GM23338 (cell line): ENCODE data around the gene ANKS1B. TPM values are rescaled to one million over a fixed set of nuclear protein-coding genes. Genes with fewer than 3 reads are reported as not detected.

Source experiments
- ATAC-seq: fragments of 200-7000 bp; cut with Tn5 transposase; 3 replicates; pipeline ENCODE4 v1.9.1; 2020
- DNase-seq: peaks from one replicate; pipeline ENCODE4 v3.0.0-alpha.2; 2015; ENCODE audit warnings: low spot score
- H2AFZ ChIP-seq: fragments of 200-600 bp; sonication (generic); 2 replicates; pipeline ENCODE4 v1.8.0; 2016; ENCODE audit warnings: antibody characterized with exemption, mild to moderate bottlenecking, moderate library complexity
- H3F3A ChIP-seq: fragments of 200-600 bp; sonication (generic); replicated peaks from 2 replicates; pipeline ENCODE4 v1.8.0; 2017; ENCODE audit warnings: antibody characterized with exemption, mixed run types, low read depth
- H3K27ac ChIP-seq: fragments of 200-600 bp; sonication (generic); 2 replicates; pipeline ENCODE4 v1.6.1; 2016; ENCODE audit warnings: low read depth
- H3K27me3 ChIP-seq: fragments of 200-600 bp; sonication (generic); 2 replicates; pipeline ENCODE4 v1.8.0; 2016; ENCODE audit warnings: mild to moderate bottlenecking, mixed run types, moderate library complexity; ENCODE audit not compliant: insufficient read depth
- H3K36me3 ChIP-seq: fragments of 200-600 bp; sonication (generic); 2 replicates; pipeline ENCODE4 v1.8.0; 2016; ENCODE audit warnings: mild to moderate bottlenecking; ENCODE audit not compliant: insufficient read depth
- H3K4me1 ChIP-seq: fragments of 200-600 bp; sonication (generic); 2 replicates; pipeline ENCODE4 v1.8.0; 2016; ENCODE audit warnings: mild to moderate bottlenecking, moderate library complexity; ENCODE audit not compliant: insufficient read depth
- H3K4me2 ChIP-seq: fragments of 200-600 bp; sonication (generic); 2 replicates; pipeline ENCODE4 v1.7.1; 2017; ENCODE audit warnings: mixed run types
- H3K4me3 ChIP-seq: fragments of 200-600 bp; sonication (generic); 2 replicates; pipeline ENCODE4 v1.6.1; 2016; ENCODE audit warnings: mixed run types
- H3K79me2 ChIP-seq: fragments of 200-600 bp; sonication (generic); replicated peaks from 2 replicates; pipeline ENCODE4 v1.8.0; 2017; ENCODE audit warnings: mild to moderate bottlenecking; ENCODE audit not compliant: insufficient read depth
- H3K9me2 ChIP-seq: fragments of 200-600 bp; sonication (generic); 2 replicates; pipeline ENCODE4 v1.8.0; 2017; ENCODE audit not compliant: insufficient read depth
- H4K20me1 ChIP-seq: fragments of 200-600 bp; sonication (generic); replicated peaks from 2 replicates; pipeline ENCODE4 v1.8.0; 2017; ENCODE audit warnings: mild to moderate bottlenecking; ENCODE audit not compliant: insufficient read depth
- H3K27ac Mint-ChIP-seq: 2 replicates; pipeline ENCODE4 v1.8.0; 2020; ENCODE audit warnings: inconsistent platforms, mild to moderate bottlenecking, moderate library complexity, mixed read lengths
- H3K27me3 Mint-ChIP-seq: 3 replicates; pipeline ENCODE4 v1.8.0; 2022; ENCODE audit warnings: low read depth, mild to moderate bottlenecking, moderate library complexity, mixed read lengths, inconsistent platforms; ENCODE audit not compliant: insufficient read depth, poor library complexity
- H3K36me3 Mint-ChIP-seq: 3 replicates; pipeline ENCODE4 v1.8.0; 2021; ENCODE audit warnings: low read depth, mild to moderate bottlenecking, inconsistent platforms, moderate library complexity, mixed read lengths
- H3K4me1 Mint-ChIP-seq: 3 replicates; pipeline ENCODE4 v1.8.0; 2020; ENCODE audit warnings: mild to moderate bottlenecking, inconsistent platforms, mixed read lengths
- H3K4me3 Mint-ChIP-seq: 3 replicates; pipeline ENCODE4 v1.8.0; 2021; ENCODE audit warnings: moderate library complexity, mild to moderate bottlenecking, inconsistent platforms, mixed read lengths
- H3K9me3 Mint-ChIP-seq: 3 replicates; pipeline ENCODE4 v1.8.0; 2020; ENCODE audit warnings: moderate library complexity, mild to moderate bottlenecking, inconsistent platforms, mixed read lengths
- CREB1 ChIP-seq: fragments of 250-450 bp; sonication (Bioruptor Pico); IDR thresholded peaks from 2 replicates; pipeline ENCODE4 v1.5.0; 2020; ENCODE audit warnings: low read depth, mild to moderate bottlenecking, moderate library complexity
- CTCF ChIP-seq, 2 experiments: fragments of 200-600 bp in 1 of 2; sonication (generic) in 1 of 2; conservative IDR thresholded peaks; 2 replicates each; pipeline versions ENCODE4 v1.5.1 to v1.6.1; 2016 to 2017; ENCODE audit warnings: antibody characterized with exemption in 2 of 2, low read depth in 2 of 2, mild to moderate bottlenecking in 2 of 2, moderate library complexity in 1 of 2
- ETS1 ChIP-seq: IDR thresholded peaks from 2 replicates; pipeline ENCODE4 v1.6.1; 2016; ENCODE audit warnings: antibody characterized with exemption
- EZH2phosphoT487 ChIP-seq: fragments of 200-600 bp; sonication (generic); IDR thresholded peaks from one replicate; pipeline ENCODE4 v1.8.1; 2018; ENCODE audit warnings: antibody characterized with exemption; ENCODE audit not compliant: unreplicated experiment
- JUNB ChIP-seq: IDR thresholded peaks from one replicate; pipeline ENCODE4 v1.6.1; 2016; ENCODE audit warnings: antibody characterized with exemption; ENCODE audit not compliant: unreplicated experiment
- NANOG ChIP-seq: IDR thresholded peaks from 2 replicates; pipeline ENCODE4 v1.6.1; 2016; ENCODE audit warnings: antibody characterized with exemption, borderline replicate concordance
- POLR2AphosphoS5 ChIP-seq: IDR thresholded peaks from 2 replicates; pipeline ENCODE4 v1.6.1; 2016; ENCODE audit warnings: antibody characterized with exemption, low read depth
- STAT1 ChIP-seq: IDR thresholded peaks from one replicate; pipeline ENCODE4 v1.6.1; 2016; ENCODE audit warnings: antibody characterized with exemption; ENCODE audit not compliant: unreplicated experiment
- ZNF114 ChIP-seq: fragments of 250-450 bp; sonication (Bioruptor Pico); IDR thresholded peaks from 2 replicates; pipeline ENCODE4 v1.5.0; 2020; ENCODE audit warnings: mild to moderate bottlenecking, moderate library complexity
- polyA plus RNA-seq: library from polyadenylated mRNA; unstranded; fragments of >200 nt; fragmentation: Nextera tagmentation; extraction: Ambion mirVana; gene quantifications from 2 replicates; pipeline ENCODE4 v1.2.1, GENCODE V29; 2016
- total RNA-seq: library from RNA; depleted of rRNA; stranded (reverse); fragments of >200 nt; shearing (Covaris generic); gene quantifications from 2 replicates; pipeline ENCODE4 v1.2.3, GENCODE V29; 2014
- TF ChIP-seq, protein P1 (sequence below): IDR thresholded peaks from one replicate; pipeline ENCODE4 v1.6.1; 2018; ENCODE audit warnings: antibody characterized with exemption; ENCODE audit not compliant: unreplicated experiment

Gene ANKS1B
- total and polyA plus RNA-seq, 2 experiments from 2014 or later: 4.3 to 5.8 TPM

DNA sequence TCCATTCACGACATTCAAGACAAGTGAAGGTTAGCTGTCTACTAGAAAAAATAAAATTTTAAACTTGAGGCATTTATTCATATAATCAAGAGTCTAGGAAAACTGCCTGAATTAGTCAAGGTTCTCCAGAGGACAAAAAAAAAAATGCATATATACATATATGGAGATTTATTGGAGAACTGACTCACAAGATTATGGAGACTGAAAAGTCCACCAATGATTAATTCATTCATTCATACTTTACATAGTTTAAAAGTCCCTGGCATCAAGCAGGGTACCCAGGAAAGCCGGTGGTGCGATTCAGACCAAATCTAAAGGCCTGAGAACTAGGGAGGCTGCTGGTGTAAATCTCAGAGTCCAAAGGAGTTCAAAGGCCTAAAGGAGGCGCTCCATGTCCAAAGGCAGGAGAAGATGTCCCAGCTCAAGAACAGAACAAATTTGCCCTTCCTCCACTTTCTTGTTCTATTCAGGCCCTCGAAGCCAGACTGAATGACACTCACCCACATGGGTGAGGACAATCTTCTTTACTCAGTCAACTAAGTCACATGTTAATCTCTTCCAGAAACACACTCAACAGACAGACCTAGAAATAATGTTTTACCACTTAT, 64.3 kb downstream of the ANKS1B start:
- H4K20me1 ChIP-seq: no peaks in the 10 kb centered on the region
- H3K4me1 ChIP-seq: no peaks in the 10 kb centered on the region
- H3K36me3 Mint-ChIP-seq: no peaks in the 10 kb centered on the region
- H3K27me3 Mint-ChIP-seq: no peaks in the 10 kb centered on the region
- no peaks in the 10 kb centered on the region for H3K79me2 ChIP-seq
- no peak overlapping the region for H3K27ac Mint-ChIP-seq
- H3K9me2 ChIP-seq: peaks cover 5% of the 10 kb centered on the region; the same call in 1 of the 2 replicates
- peak; percentile 27 for DNase-seq
- H3K9me3 Mint-ChIP-seq: no peaks in the 10 kb centered on the region
- H3K27ac ChIP-seq: no peak overlapping the region
- peak; percentile 31 to 64; a peak in 3 of 4 replicates for TF ChIP-seq CTCF (conservative IDR thresholded peaks at IDR 0.05; ENCODE audit: low read depth in 2 of 2)
- no peak for TF ChIP-seq STAT1
- TF ChIP-seq CREB1 (CRISPR knock-in tag): no peak
- H3K4me3 ChIP-seq: no peak overlapping the region
- H3K36me3 ChIP-seq: no peaks in the 10 kb centered on the region
- no peak overlapping the region for H3K4me3 Mint-ChIP-seq
- H3F3A ChIP-seq: no peaks in the 10 kb centered on the region
- no peaks in the 10 kb centered on the region for H3K27me3 ChIP-seq
- H3K4me1 Mint-ChIP-seq: no peaks in the 10 kb centered on the region
- no peak overlapping the region for H2AFZ ChIP-seq
- ATAC-seq: no peak
- no peak overlapping the region for H3K4me2 ChIP-seq

DNA sequence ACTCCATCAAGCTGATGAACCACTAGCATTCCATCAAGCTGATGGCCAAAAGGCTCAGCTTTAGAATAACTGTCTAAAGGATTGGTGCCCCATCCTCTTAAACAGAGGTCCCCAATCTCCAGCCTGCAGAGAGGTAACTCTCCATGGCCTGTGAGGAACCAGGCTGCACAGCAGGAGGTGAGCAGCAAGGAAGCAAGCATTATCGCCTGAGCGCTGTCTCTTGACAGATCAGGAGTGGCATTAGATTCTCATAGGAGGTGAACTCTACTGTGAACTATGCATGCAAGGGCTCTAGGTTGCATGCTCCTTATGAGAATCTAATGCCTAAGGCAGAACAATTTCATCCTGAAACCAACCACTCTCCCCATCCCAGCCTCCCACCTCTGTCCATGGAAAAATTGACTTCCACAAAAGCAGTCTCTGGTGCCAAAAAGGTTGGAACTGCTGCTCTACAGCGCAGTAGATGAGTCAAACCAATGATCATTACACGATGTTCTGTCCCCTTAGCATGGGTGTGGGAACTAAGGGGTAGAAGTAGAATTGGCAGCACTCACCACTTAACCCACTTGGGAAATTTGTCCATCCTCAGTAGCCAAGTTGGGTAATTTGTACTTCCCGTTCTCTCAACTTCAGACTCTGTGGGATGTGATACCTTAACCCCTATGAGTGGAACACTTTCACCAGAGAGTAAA, 66.9 kb downstream of the ANKS1B start:
- no peak for DNase-seq
- no peak overlapping the region for H3K27ac ChIP-seq
- TF ChIP-seq EZH2phosphoT487 (no peak), JUNB (no peak), CREB1 (CRISPR knock-in tag) (no peak), NANOG (no peak), POLR2AphosphoS5 (no peak), CTCF (conservative IDR thresholded peaks at IDR 0.05; ENCODE audit: low read depth in 2 of 2) (no peak), ZNF114 (CRISPR knock-in tag) (no peak), ETS1 (no peak), STAT1 (no peak)
- TF ChIP-seq, protein P1, sequence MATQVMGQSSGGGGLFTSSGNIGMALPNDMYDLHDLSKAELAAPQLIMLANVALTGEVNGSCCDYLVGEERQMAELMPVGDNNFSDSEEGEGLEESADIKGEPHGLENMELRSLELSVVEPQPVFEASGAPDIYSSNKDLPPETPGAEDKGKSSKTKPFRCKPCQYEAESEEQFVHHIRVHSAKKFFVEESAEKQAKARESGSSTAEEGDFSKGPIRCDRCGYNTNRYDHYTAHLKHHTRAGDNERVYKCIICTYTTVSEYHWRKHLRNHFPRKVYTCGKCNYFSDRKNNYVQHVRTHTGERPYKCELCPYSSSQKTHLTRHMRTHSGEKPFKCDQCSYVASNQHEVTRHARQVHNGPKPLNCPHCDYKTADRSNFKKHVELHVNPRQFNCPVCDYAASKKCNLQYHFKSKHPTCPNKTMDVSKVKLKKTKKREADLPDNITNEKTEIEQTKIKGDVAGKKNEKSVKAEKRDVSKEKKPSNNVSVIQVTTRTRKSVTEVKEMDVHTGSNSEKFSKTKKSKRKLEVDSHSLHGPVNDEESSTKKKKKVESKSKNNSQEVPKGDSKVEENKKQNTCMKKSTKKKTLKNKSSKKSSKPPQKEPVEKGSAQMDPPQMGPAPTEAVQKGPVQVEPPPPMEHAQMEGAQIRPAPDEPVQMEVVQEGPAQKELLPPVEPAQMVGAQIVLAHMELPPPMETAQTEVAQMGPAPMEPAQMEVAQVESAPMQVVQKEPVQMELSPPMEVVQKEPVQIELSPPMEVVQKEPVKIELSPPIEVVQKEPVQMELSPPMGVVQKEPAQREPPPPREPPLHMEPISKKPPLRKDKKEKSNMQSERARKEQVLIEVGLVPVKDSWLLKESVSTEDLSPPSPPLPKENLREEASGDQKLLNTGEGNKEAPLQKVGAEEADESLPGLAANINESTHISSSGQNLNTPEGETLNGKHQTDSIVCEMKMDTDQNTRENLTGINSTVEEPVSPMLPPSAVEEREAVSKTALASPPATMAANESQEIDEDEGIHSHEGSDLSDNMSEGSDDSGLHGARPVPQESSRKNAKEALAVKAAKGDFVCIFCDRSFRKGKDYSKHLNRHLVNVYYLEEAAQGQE: no peak

More for the DNA sequence above, 66.9 kb downstream of the ANKS1B start:
- no peak overlapping the region for H3K4me2 ChIP-seq
- H3F3A ChIP-seq: no peaks in the 10 kb centered on the region
- Mint-ChIP-seq H3K27ac (no peak overlapping the region; the same call in 1 of the 2 replicates), H3K9me3 (no peaks in the 10 kb centered on the region), H3K4me1 (no peaks in the 10 kb centered on the region), H3K36me3 (no peaks in the 10 kb centered on the region), H3K4me3 (no peak overlapping the region), H3K27me3 (no peaks in the 10 kb centered on the region)
- H3K79me2 ChIP-seq: no peaks in the 10 kb centered on the region
- ATAC-seq: no peak
- H3K9me2 ChIP-seq: 0 out of 2 replicates have a peak, but pooled peaks cover 5% of the 10 kb centered on the region
- no peaks in the 10 kb centered on the region for H3K36me3 ChIP-seq
- no peaks in the 10 kb centered on the region for H3K4me1 ChIP-seq
- no peaks in the 10 kb centered on the region for H4K20me1 ChIP-seq
- no peak overlapping the region for H3K4me3 ChIP-seq
- no peak overlapping the region for H2AFZ ChIP-seq
- H3K27me3 ChIP-seq: no peaks in the 10 kb centered on the region
